ENCODE results near the gene ZMYND19.
"Not testable (repeated sequence)": the region's sequence is repeated elsewhere in the genome, so short reads cannot be mapped to it uniquely, and the experiment has no call there.

The ZMYND19 gene

DNA sequence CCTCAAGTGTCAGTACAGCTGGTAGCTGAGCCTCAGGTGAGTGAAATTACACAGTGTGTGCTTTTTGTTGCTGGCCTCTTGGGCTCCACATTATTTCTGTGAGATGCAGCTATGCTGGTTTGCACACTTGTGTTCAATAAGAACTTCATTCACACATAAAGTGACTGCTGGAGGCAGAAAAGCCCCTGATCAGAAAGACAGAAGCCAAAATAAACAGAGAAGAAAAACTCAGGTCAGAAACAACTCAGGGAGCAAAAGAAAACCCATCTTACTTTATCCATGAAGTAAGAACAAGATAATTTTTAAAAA, 55.2 kb downstream of the ZMYND19 start:
- Histone ChIP-seq H3K9ac (no peak overlapping the region), H3K79me2 (no peaks in the 10 kb centered on the region), H3K4me1 (no peaks in the 10 kb centered on the region), H2AFZ (no peak overlapping the region), H3K4me2 (ENCODE audit: low read length) (no peak overlapping the region), H3K27ac (no peak overlapping the region), H3K9me3 (ENCODE audit: control insufficient read depth, low read length) (no peaks in the 10 kb centered on the region), H3K4me3 (ENCODE audit: low read depth, low read length) (no peak overlapping the region), H3K27me3 (ENCODE audit: control insufficient read depth, insufficient read depth, low read length) (no peaks in the 10 kb centered on the region), H3K36me3 (ENCODE audit: control insufficient read depth, insufficient read depth, low read length) (no peaks in the 10 kb centered on the region)
- no peak for TF ChIP-seq CTCF (IDR thresholded peaks at IDR 0.05)

- no peak overlapping the region for H3K9ac ChIP-seq
- H3K27ac ChIP-seq = no peak overlapping the region
- H3K9me3 ChIP-seq (ENCODE audit: control insufficient read depth, low read length) = no peaks in the 10 kb centered on the region
These were observed 55.8 kb downstream of the ZMYND19 start for GRCh38 chr9:137534256-137535119.

DNA sequence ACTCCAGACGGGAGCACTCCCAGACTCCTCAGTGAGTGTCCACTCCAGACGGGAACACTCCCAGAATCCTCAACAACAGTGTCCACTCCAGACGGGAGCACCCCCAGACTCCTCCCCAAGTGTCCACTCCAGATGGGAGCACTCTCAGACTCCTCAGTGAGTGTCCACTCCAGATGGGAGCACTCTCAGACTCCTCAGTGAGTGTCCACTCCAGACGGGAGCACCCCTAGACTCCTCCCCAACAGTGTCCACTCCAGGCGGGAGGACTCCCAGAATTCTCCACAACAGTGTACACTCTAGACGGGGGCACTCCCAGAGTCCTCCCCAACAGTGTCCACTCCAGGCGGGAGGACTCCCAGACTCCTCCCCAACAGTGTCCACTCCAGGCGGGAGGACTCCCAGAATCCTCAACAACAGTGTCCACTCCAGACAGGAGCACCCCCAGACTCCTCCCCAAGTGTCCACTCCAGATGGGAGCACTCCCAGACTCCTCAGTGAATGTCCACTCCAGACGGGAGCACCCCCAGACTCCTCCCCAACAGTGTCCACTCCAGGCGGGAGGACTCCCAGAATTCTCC, 57.3 kb downstream of the ZMYND19 start:
- not testable (repeated sequence) for H2AFZ ChIP-seq; H3K79me2 ChIP-seq; H3K27ac ChIP-seq; H3K27me3 ChIP-seq (ENCODE audit: control insufficient read depth, insufficient read depth, low read length); H3K9me3 ChIP-seq (ENCODE audit: control insufficient read depth, low read length); H3K9ac ChIP-seq; H3K36me3 ChIP-seq (ENCODE audit: control insufficient read depth, insufficient read depth, low read length); H3K4me3 ChIP-seq (ENCODE audit: low read depth, low read length); H3K4me2 ChIP-seq (ENCODE audit: low read length); H3K4me1 ChIP-seq

More at GRCh38 chr9:137534256-137535119, 55.8 kb downstream of the ZMYND19 start:
- H2AFZ ChIP-seq = no peak overlapping the region
- no peaks in the 10 kb centered on the region for H3K27me3 ChIP-seq (ENCODE audit: control insufficient read depth, insufficient read depth, low read length)
- no peak overlapping the region for H3K4me3 ChIP-seq (ENCODE audit: low read depth, low read length)
- H3K36me3 ChIP-seq (ENCODE audit: control insufficient read depth, insufficient read depth, low read length) = no peaks in the 10 kb centered on the region
- H3K79me2 ChIP-seq = no peaks in the 10 kb centered on the region
- H3K4me1 ChIP-seq = no peaks in the 10 kb centered on the region
- TF ChIP-seq CTCF (IDR thresholded peaks at IDR 0.05) = peak; percentile 64
- H3K4me2 ChIP-seq (ENCODE audit: low read length) = no peak overlapping the region
